GM19468 (cell line): ENCODE results near the gene AGAP5.
"Not testable (repeated sequence)": the region's sequence is repeated elsewhere in the genome, so short reads cannot be mapped to it uniquely, and the experiment has no call there.

Experiments used
- ATAC-seq: cut with Tn5 transposase; IDR thresholded peaks from one replicate; pipeline ENCODE4 v1.9.1; 2021; ENCODE audit warnings: mild to moderate bottlenecking, moderate library complexity, moderate number of reproducible peaks; ENCODE audit not compliant: unreplicated experiment; ENCODE audit errors: extremely low read depth

Gene AGAP5

DNA sequence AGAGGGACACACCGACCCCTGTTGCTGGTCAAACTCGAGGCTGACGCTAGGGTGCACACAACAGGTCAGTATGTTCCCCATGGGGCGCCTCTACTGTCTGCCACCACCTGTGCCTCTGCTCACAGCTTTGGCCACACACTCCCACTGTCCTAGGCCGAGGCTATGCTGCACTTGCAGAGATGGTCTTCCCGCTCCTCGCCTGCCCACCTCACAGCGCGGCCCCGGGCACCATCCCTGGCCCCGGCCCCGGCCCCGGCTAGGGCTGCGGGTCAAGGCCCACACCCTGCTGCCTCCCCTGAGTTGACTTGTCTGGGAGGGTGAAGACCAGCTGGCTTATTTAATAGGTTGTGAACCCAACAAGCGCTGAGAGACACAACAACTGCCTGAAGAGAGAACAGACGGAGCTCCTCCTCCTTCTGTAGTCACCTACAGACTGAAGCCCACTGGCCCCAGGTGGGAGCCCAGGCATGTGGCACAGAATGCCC lies at the start of gene AGAP5:
Gene AGAP5, minus strand, starts transcription at position 435 of the 485 bp plus-strand sequence. Its CDS starts 354 bp downstream, at position 81.
- ATAC-seq, result not testable (repeated sequence)

GRCh38 chr10:73746721-73747120 lies 48.8 kb upstream of the AGAP5 start:
- ATAC-seq, result no peak

GRCh38 chr10:73744664-73744975 lies 46.7 kb upstream of the AGAP5 start:
- ATAC-seq, result no peak

- peak; percentile 74 for ATAC-seq
Measured at GRCh38 chr10:73743905-73744663, 46.2 kb upstream of the AGAP5 start, which contains the start of gene SEC24C. SEC24C (plus strand) TSS chr10:73744372; CDS start chr10:73746833, 2,461 bp downstream.

- ATAC-seq, result no peak
Measured at GRCh38 chr10:73743327-73743904, 45.5 kb upstream of the AGAP5 start.

GRCh38 chr10:73742454-73742734 lies 44.5 kb upstream of the AGAP5 start:
- no peak for ATAC-seq

DNA sequence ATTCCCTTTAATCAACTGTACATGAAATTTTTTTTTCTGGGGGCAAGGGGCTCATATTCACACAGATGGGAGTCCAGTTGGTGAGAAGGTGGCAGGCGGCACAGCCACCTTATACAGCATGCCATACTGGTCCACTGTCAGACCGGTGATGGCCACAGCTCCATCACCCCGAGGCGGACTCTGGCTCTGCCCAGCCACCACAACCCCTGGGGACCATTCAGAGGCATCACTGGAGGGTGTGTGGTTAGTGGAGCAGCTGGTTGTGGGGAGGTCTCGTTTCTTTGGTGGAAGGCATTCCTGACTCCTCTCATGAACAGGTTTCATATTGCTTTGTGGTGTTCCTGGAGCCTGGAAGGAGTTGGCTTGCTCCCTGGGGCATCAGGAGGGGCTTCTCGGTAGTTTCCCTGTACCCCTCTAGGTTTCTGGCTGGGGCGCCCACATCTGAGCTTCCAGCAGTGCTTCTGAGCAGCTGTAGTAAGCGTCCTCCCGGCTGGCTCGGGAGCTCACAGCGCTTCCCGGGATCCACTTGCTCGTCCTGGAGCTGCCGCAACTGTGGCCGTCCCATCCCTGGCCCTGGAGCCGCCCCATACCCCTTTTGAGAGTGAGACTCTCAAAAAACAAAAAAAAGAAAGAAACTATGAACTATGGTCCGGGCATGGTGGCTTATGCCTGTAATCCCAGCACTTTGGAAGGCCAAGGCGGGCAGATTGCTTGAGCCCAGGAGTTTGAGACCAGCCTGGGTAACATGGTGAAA lies 42.8 kb upstream of the AGAP5 start:
- ATAC-seq, result not testable (repeated sequence)

DNA sequence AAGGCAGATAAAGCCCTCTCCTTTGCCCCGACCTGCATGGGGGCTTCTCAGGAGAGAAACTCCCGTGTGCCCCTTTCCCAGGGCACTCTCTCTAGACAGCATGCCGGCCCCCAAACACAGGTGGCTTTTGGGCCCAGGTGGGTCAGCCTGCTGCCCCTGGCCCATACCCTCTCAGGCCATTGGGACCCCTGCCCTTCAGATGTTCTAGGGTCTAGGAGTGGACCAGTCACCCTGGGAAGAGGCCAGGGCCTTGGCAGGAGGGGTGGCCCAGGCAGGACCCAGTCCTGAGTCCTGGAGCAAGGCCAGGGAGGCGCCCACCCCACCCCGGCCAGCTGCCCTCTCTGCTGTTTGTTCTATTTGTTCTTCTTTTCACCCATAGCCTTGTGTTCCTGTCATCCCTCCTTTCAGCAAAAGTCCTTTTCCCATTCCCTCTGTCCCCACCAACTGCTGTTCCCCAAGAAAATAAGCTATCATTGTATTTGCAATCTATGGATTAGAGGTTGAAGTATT lies 36.9 kb upstream of the AGAP5 start:
- no peak for ATAC-seq

DNA sequence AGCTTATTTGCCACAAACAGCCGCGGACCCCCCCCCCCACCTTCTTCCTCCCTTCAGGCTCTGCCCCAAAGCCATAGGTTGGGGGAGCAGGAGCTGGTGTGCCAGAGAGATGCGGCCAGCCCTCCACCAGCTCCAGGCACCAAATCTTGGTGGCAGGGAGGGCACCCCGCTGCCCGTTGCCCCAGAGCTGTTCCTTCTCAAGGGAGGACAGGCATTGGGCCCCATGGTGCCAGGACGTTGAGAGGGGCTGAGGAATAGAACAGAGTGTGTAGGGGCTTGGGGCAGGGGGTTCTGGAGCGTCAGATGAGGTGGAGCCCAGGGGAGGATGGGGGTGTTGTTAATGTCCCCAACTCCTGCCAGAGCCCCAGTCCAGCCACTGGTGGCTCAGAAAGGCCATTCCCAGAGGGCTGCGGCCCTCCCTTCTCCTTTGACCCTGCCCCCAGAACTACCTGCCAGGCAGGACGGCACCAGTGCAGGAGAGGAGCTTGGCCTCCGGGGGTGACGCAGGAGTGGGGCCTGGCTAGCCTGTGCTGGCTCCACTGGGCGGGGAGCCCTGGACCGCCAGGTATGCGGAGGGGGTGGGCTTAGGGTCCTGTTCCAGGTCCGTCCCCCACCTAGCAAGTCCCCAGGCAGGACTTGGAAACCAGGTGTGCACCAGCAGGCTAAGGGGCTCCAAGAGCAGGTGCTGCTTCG lies 36.3 kb upstream of the AGAP5 start:
- no peak for ATAC-seq

DNA sequence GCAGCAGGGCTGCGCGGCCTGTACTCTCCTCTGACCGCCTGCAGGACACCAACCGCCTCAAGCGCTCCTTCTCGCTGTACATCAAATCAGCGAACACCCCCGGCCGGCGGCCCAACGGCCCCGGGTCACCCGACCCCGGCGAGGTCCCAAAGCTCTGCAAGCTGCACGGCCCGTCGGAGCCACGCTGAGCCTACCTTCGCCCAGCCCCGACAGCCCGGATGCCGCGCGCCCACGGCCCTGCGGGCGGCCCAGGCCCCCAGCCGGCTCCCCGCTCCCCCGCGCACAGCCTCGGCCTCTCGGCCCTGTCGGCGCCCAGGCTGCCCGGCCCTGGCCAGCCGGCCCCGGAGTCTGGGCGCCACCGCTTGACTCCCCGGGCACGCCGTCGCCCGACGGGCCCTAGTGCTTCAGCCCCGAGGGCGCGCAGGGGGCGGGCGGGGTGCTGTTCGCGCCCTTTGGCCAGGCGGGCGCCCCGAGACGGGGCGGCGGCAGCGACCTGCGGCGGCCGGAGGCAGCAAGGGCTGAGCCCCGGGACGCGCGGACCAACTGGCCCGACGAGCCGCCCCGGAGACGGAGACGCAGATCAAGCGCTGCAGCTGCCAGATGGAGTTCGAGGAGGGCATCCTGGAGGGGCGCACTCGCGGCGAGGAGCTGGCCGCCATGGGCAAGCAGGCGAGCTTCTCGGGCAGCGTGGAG lies 35.2 kb upstream of the AGAP5 start:
- no peak for ATAC-seq

GRCh38 chr10:73732426-73732825 lies 34.5 kb upstream of the AGAP5 start:
- ATAC-seq, result no peak

- ATAC-seq, result no peak
Measured at GRCh38 chr10:73731588-73732375, 33.9 kb upstream of the AGAP5 start.

- ATAC-seq, result peak; percentile 37
Measured at GRCh38 chr10:73730153-73730906, 32.4 kb upstream of the AGAP5 start.

GRCh38 chr10:73729781-73730152 lies 31.9 kb upstream of the AGAP5 start:
- ATAC-seq, result not testable (repeated sequence)

- no peak for ATAC-seq
Measured at GRCh38 chr10:73723516-73723915, 25.6 kb upstream of the AGAP5 start.

GRCh38 chr10:73720561-73720960 lies 22.7 kb upstream of the AGAP5 start:
- ATAC-seq, result not testable (repeated sequence)

GRCh38 chr10:73717556-73717955 lies 19.6 kb upstream of the AGAP5 start:
- ATAC-seq, result no peak

- ATAC-seq, result no peak
Measured at GRCh38 chr10:73716251-73716650, 18.3 kb upstream of the AGAP5 start.
